GM18909 (cell line): ENCODE data around the gene EIF3C.
A peak's percentile ranks its signal among the peaks of the same experiment; 100 is the strongest.
"Not testable (repeated sequence)": the region's sequence is repeated elsewhere in the genome, so short reads cannot be mapped to it uniquely, and the experiment has no call there.

ENCODE experiments used
- ATAC-seq: cut with Tn5 transposase; IDR thresholded peaks from one replicate; pipeline ENCODE4 v1.9.1; 2021; ENCODE audit warnings: mild to moderate bottlenecking; ENCODE audit not compliant: unreplicated experiment, poor library complexity

EIF3C gene

GRCh38 chr16:28711220-28712083, at the start of gene EIF3C:
Gene EIF3C (plus strand): TSS chr16:28711464. CDS start chr16:28711687, 223 bp downstream.
- ATAC-seq = peak; percentile 96

- ATAC-seq = not testable (repeated sequence)
Observed at GRCh38 chr16:28666264-28666663, 45.0 kb upstream of the EIF3C start.

GRCh38 chr16:28667480-28667879, 43.8 kb upstream of the EIF3C start:
- not testable (repeated sequence) for ATAC-seq

GRCh38 chr16:28668199-28668598, 43.1 kb upstream of the EIF3C start:
- ATAC-seq = not testable (repeated sequence)

GRCh38 chr16:28688327-28688952, 22.8 kb upstream of the EIF3C start:
- ATAC-seq = not testable (repeated sequence)

GRCh38 chr16:28689425-28689824, 21.8 kb upstream of the EIF3C start:
- ATAC-seq = not testable (repeated sequence)

- not testable (repeated sequence) for ATAC-seq
Observed at GRCh38 chr16:28691722-28692121, 19.5 kb upstream of the EIF3C start.

GRCh38 chr16:28693257-28693950, 17.9 kb upstream of the EIF3C start:
- not testable (repeated sequence) for ATAC-seq

- not testable (repeated sequence) for ATAC-seq
Observed at GRCh38 chr16:28699792-28700191, 11.5 kb upstream of the EIF3C start.

DNA sequence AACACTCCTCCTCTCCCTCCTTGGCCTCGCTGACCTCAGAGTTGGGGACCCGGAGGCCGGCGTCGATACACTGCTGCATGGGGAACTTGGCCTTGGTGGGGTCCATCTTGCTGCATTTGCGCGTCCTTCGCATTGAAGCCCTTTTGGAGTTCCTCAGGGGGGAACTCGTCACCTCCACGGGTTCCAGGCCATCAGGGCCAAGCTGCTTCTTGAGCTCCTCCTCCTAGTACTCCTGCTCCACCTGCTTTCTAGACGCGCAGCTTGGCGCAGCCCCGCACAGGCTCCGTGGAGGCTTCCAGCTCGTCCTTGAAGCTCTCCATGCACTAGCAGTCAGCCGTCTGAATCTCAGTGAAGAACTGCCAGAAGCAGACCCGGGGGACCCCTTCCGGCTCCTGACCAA, 10.9 kb upstream of the EIF3C start:
- not testable (repeated sequence) for ATAC-seq

DNA sequence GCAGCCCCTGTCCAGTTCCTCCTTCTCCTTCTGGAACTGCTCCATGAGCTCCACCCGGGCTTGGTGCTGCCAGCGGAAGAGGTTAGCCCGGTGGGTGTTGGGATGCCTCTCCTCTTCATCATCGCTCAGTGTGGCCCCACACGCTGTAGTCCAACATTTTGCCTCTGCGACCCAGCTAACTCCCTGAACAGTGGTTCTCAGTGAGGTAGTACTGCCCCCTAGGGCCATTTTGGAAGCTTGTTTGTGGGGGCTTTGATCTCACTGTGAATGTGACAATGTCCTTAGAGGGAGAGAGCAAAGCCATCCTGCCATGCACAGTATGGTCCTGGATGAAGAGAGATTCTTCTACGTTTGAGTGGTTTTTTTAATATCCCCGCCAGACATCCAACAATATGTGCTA, 9.9 kb upstream of the EIF3C start:
- ATAC-seq = not testable (repeated sequence)

DNA sequence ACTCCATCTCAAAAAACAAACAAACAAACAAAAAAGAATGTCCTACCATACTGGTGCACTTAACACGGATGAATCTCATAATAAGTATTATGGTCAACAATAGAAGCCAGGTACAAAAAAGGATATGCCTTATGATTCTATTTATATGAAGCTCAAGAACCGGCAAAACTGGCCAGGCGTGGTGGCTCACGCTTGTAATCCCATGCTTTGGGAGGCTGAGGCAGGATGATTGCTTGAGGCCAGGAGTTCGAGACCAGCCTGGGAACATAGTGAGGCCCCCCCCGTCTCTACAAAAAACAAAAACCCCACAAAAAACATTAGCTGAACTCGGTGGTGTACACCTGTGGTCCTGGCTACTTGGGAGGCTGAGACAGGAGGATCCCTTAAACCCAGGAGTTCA, 7.0 kb upstream of the EIF3C start:
- not testable (repeated sequence) for ATAC-seq

GRCh38 chr16:28722852-28723650, 11.8 kb downstream of the EIF3C start:
- ATAC-seq = not testable (repeated sequence)

GRCh38 chr16:28731253-28731652, 20.0 kb downstream of the EIF3C start:
- not testable (repeated sequence) for ATAC-seq

DNA sequence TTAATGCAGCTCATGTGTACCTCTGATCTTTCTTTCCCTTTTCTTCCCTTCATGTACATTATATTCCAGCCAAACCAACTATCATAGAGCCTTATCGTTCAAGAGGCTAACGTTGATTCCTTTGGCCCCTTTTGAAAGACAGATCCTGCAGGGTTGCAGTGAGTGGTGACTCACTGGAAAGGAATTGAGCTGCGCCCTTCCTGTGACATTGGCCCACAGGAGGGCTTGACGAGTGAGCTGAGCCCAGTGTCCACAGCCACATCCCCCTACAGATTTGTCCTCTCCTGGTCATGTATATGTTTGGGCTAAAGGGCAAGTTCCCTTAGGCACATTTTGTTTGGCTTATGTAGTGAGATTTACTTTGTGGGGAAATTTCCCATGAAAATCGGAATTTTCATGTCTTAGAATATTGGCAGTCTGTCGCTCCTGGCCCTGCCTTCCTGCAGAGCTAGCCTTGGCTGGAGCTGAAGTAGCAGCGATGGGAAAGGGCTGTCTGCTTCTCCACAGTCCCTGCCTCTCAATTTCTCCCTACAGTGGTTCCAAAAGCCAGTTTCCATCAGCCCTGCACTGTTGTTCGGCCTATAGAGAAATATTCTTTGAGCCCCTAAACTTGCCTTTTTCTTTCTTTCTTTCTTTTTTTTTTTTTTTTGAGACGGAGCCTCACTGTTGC, 21.3 kb downstream of the EIF3C start:
- not testable (repeated sequence) for ATAC-seq

DNA sequence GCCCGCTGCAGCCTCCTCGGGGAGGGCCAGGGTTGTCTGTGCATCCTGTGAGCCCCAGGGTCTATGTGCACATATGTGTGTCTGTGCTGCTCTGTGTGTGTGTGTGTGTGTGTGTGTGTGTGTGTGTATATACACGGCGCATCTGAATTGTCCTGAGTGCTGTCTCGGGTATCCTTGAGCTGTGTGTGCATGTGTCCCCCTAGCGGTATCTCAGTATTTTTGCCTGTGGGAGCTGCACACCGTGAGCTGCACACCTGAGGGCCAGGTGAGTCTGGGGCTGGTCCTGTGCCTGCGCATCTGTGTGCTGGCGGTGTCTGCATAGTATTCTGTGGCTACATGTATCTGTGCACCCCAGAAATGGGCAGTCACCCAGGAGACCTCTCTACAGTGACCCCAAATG, 28.5 kb downstream of the EIF3C start:
- not testable (repeated sequence) for ATAC-seq

DNA sequence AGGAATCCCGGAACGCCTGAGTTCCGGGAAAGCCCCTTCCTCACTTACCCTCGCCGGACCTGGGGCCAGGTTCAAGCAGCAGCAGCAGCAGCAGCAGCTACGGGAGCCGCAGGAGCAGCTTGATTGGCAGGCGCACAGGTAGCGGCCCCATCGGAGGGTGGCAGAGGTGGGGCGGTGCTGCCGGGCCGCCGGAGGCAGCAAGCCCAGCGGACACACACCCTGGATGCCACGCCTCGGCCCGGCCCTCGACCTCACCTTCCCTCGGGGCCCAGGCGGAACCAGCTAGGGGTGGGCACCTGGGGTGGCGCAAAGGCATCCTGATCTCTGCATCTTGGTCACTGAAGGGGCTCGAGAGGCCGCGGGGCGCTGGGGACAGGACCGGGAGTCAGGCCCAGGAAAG, 29.4 kb downstream of the EIF3C start:
- not testable (repeated sequence) for ATAC-seq

DNA sequence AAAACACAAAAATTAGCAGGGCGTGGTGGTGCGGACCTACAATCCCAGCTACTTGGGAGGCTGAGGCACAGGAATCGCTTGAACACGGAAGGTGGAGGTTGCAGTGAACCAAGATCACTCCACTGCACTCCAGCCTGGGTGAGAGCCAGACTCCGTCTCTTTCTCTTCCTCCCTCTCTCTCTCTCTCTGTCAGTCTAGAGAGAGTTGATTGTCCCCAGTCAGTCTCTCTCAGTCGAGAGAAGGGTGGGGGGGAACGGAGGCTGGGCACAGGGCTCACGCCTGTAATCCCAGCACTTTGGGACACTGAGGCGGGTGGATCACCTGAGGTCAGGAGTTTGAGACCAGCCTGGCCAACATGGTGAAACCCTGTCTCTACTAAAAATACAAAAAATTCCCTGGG, 30.0 kb downstream of the EIF3C start:
- not testable (repeated sequence) for ATAC-seq

DNA sequence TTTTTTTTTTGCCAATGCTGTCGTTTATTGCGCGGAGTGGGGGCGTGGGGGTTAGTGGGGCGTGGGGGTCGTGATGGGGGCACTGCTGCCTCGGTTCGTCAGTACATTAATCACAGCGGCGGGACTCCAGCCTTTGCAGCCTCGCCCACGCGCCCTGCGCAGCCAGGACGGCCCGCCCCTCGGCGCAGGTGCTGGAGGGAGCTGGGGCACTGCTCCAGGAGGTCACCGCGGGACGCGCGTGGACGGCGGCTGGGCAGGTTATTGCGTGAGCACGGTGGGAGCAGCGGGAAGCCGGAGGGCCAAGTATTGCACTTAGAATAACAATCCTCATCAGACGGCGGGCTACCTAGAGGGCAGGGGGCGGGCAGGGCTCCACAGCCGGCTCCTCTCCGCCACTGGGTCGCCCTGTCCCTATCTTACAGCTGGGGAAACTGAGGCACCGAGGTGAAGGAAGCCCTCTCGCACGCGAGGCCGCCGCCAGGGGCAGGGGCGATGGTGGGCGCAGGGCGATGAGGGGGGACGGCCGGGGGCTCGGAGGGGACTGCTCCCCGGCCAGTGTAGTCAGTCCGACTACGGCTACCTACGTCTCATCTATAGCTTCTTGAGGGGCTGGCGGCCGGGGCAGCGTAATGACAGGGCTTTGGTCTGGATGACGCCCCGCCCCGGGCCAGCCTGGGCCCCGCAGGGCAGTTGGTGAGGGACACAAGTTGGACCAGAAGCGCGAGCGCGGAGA, 35.5 kb downstream of the EIF3C start:
- not testable (repeated sequence) for ATAC-seq
